Mesothelial cell of epicardium (in vitro differentiated cells): ENCODE measurements around the gene PACRG. TPM values are rescaled to one million over a fixed set of nuclear protein-coding genes. Genes with fewer than 3 reads are reported as not detected.

Experiments
- DNase-seq, 2 experiments: peaks; one replicate each; pipeline ENCODE4 v3.0.0; 2021; ENCODE audit warnings: low spot score in 2 of 2; ENCODE audit not compliant: unreplicated experiment in 2 of 2
- H3K27ac Mint-ChIP-seq: 2 replicates; pipeline ENCODE4 v1.8.0; 2021; ENCODE audit warnings: mixed read lengths
- H3K27me3 Mint-ChIP-seq: 2 replicates; pipeline ENCODE4 v1.8.0; 2021; ENCODE audit warnings: low read depth, mixed read lengths
- H3K36me3 Mint-ChIP-seq: 2 replicates; pipeline ENCODE4 v1.8.0; 2021; ENCODE audit warnings: mixed read lengths
- H3K4me1 Mint-ChIP-seq: 2 replicates; pipeline ENCODE4 v1.8.0; 2021; ENCODE audit warnings: mixed read lengths
- H3K4me3 Mint-ChIP-seq: 2 replicates; pipeline ENCODE4 v1.8.0; 2021; ENCODE audit warnings: mild to moderate bottlenecking, moderate library complexity, mixed read lengths
- H3K9me3 Mint-ChIP-seq: 2 replicates; pipeline ENCODE4 v1.8.0; 2021; ENCODE audit warnings: mixed read lengths
- CTCF ChIP-seq: fragments of 200-600 bp; sonication (generic); IDR thresholded peaks from one replicate; pipeline ENCODE4 v1.5.0; 2021; ENCODE audit warnings: antibody characterized with exemption; ENCODE audit not compliant: unreplicated experiment
- total RNA-seq: library from RNA; stranded (reverse); gene quantifications from 3 replicates; pipeline ENCODE4 v1.2.1, GENCODE V29; 2021

Gene PACRG
- total RNA-seq, 1 donor from 2014 or later, result 1.6 TPM

- Mint-ChIP-seq H3K36me3 (no peaks in the 10 kb centered on the region), H3K27ac (no peak overlapping the region), H3K27me3 (no peaks in the 10 kb centered on the region), H3K4me1 (no peaks in the 10 kb centered on the region), H3K9me3 (no peaks in the 10 kb centered on the region), H3K4me3 (no peak overlapping the region)
- no peak for DNase-seq
- TF ChIP-seq CTCF, result no peak
Measured at GRCh38 chr6:163164175-163164900, 436.6 kb downstream of the PACRG start.

GRCh38 chr6:163165155-163165910 is 437.6 kb downstream of the PACRG start:
- no peaks in the 10 kb centered on the region for H3K36me3 Mint-ChIP-seq
- H3K9me3 Mint-ChIP-seq, result no peaks in the 10 kb centered on the region
- H3K4me3 Mint-ChIP-seq, result no peak overlapping the region
- H3K4me1 Mint-ChIP-seq, result no peaks in the 10 kb centered on the region
- no peak overlapping the region for H3K27ac Mint-ChIP-seq
- no peak for DNase-seq
- H3K27me3 Mint-ChIP-seq, result no peaks in the 10 kb centered on the region
- no peak for TF ChIP-seq CTCF

- peaks cover 4% of the 10 kb centered on the region for H3K9me3 Mint-ChIP-seq
- no peaks in the 10 kb centered on the region for H3K27me3 Mint-ChIP-seq
- H3K36me3 Mint-ChIP-seq, result no peaks in the 10 kb centered on the region
- no peak overlapping the region for H3K27ac Mint-ChIP-seq
- H3K4me1 Mint-ChIP-seq, result no peaks in the 10 kb centered on the region
- DNase-seq, result no peak
- no peak overlapping the region for H3K4me3 Mint-ChIP-seq
- no peak for TF ChIP-seq CTCF
Measured at GRCh38 chr6:163165922-163166321, 438.1 kb downstream of the PACRG start.

- Mint-ChIP-seq H3K9me3 (peaks cover 4% of the 10 kb centered on the region), H3K36me3 (no peaks in the 10 kb centered on the region), H3K27ac (no peak overlapping the region), H3K4me1 (no peaks in the 10 kb centered on the region), H3K4me3 (no peak overlapping the region), H3K27me3 (no peaks in the 10 kb centered on the region)
- no peak for DNase-seq
- no peak for TF ChIP-seq CTCF
Measured at GRCh38 chr6:163166507-163166906, 438.7 kb downstream of the PACRG start.

- Mint-ChIP-seq H3K4me3 (no peak overlapping the region), H3K36me3 (no peaks in the 10 kb centered on the region), H3K9me3 (peaks cover 4% of the 10 kb centered on the region), H3K4me1 (no peaks in the 10 kb centered on the region), H3K27me3 (no peaks in the 10 kb centered on the region), H3K27ac (no peak overlapping the region)
- no peak for DNase-seq
- no peak for TF ChIP-seq CTCF
Measured at GRCh38 chr6:163169521-163169920, 441.7 kb downstream of the PACRG start.
